Neuronal stem cell (in vitro differentiated cells): Measurements from ENCODE around the gene BRAT1.

Experiments
- DNase-seq: peaks from one replicate; pipeline ENCODE4 v3.0.0-alpha.2; 2013; ENCODE audit warnings: low spot score
- H2AFZ ChIP-seq: one replicate; pipeline ENCODE4 v1.6.1; 2013; ENCODE audit warnings: mild to moderate bottlenecking, low read length, inconsistent platforms
- H2AK5ac ChIP-seq: 2 replicates; pipeline ENCODE4 v1.6.1; 2013; ENCODE audit warnings: low read depth, mild to moderate bottlenecking, inconsistent platforms, low read length, moderate library complexity, mixed read lengths
- H2BK120ac ChIP-seq: 2 replicates; pipeline ENCODE4 v1.6.1; 2013; ENCODE audit warnings: low read depth, mild to moderate bottlenecking, inconsistent platforms, low read length, moderate library complexity, mixed read lengths
- H2BK12ac ChIP-seq: one replicate; pipeline ENCODE4 v1.6.1; 2013; ENCODE audit warnings: low read length, inconsistent platforms
- H2BK15ac ChIP-seq: 2 replicates; pipeline ENCODE4 v1.6.1; 2013; ENCODE audit warnings: mild to moderate bottlenecking, low read length, inconsistent platforms, mixed read lengths
- H2BK5ac ChIP-seq: one replicate; pipeline ENCODE4 v1.6.1; 2013; ENCODE audit warnings: inconsistent platforms, mild to moderate bottlenecking, low read length, moderate library complexity
- H3K14ac ChIP-seq: one replicate; pipeline ENCODE4 v1.6.1; 2013; ENCODE audit warnings: low read length, inconsistent platforms
- H3K18ac ChIP-seq: 2 replicates; pipeline ENCODE4 v1.6.1; 2013; ENCODE audit warnings: low read length, inconsistent platforms
- H3K23ac ChIP-seq: 2 replicates; pipeline ENCODE4 v1.6.1; 2013; ENCODE audit warnings: low read depth, mild to moderate bottlenecking, mixed read lengths, low read length, inconsistent platforms; ENCODE audit not compliant: poor library complexity
- H3K27ac ChIP-seq: replicated peaks from 3 replicates; pipeline ENCODE4 v1.5.1; 2013; ENCODE audit warnings: low read length, inconsistent platforms
- H3K27me3 ChIP-seq, 3 experiments: 2 replicates each; pipeline ENCODE4 v1.6.1; 2013; ENCODE audit warnings: low read length in 3 of 3, mild to moderate bottlenecking in 2 of 3, inconsistent platforms in 1 of 3, low read depth in 1 of 3, mixed read lengths in 1 of 3, moderate library complexity in 1 of 3; ENCODE audit not compliant: control insufficient read depth in 3 of 3, insufficient read depth in 3 of 3
- H3K36me3 ChIP-seq, 2 donors: replicated peaks in 1 of 2; 2 replicates each; pipeline ENCODE4 v1.6.1; 2013; ENCODE audit warnings: low read length in 2 of 2; ENCODE audit not compliant: control insufficient read depth in 2 of 2, insufficient read depth in 2 of 2
- H3K4ac ChIP-seq: 2 replicates; pipeline ENCODE4 v1.6.1; 2013; ENCODE audit warnings: inconsistent platforms, mild to moderate bottlenecking, low read length, moderate library complexity
- H3K4me1 ChIP-seq, 2 donors: 1 replicate in 1 of 2; 2 replicates in 1 of 2; pipeline ENCODE4 v1.6.1; 2013; ENCODE audit warnings: low read length in 2 of 2, low read depth in 1 of 2; ENCODE audit not compliant: control insufficient read depth in 2 of 2, insufficient read depth in 1 of 2
- H3K4me2 ChIP-seq: one replicate; pipeline ENCODE4 v1.6.1; 2013; ENCODE audit warnings: mild to moderate bottlenecking, low read length, inconsistent platforms; ENCODE audit not compliant: insufficient read depth, poor library complexity, severe bottlenecking
- H3K4me3 ChIP-seq, 2 donors: 2 replicates each; pipeline ENCODE4 v1.5.1; 2013; ENCODE audit warnings: low read length in 2 of 2, mild to moderate bottlenecking in 2 of 2, inconsistent platforms in 1 of 2, moderate library complexity in 1 of 2
- H3K79me1 ChIP-seq: one replicate; pipeline ENCODE4 v1.6.1; 2013; ENCODE audit warnings: low read depth, mild to moderate bottlenecking, inconsistent platforms, low read length, moderate library complexity
- H3K9ac ChIP-seq: one replicate; pipeline ENCODE4 v1.6.1; 2013; ENCODE audit warnings: mild to moderate bottlenecking, low read depth, low read length, inconsistent platforms; ENCODE audit not compliant: poor library complexity
- H3K9me3 ChIP-seq, 2 donors: replicated peaks in 1 of 2; 2 replicates each; pipeline versions ENCODE3 to v1.6.1; 2013; ENCODE audit warnings: low read length in 2 of 2, mild to moderate bottlenecking in 2 of 2, inconsistent platforms in 1 of 2, low read depth in 1 of 2, mixed read lengths in 1 of 2, moderate library complexity in 1 of 2; ENCODE audit not compliant: control insufficient read depth in 2 of 2, insufficient read depth in 1 of 2
- H4K8ac ChIP-seq: one replicate; pipeline ENCODE4 v1.6.1; 2013; ENCODE audit warnings: low read depth, mild to moderate bottlenecking, inconsistent platforms, low read length, moderate library complexity
- H4K91ac ChIP-seq: one replicate; pipeline ENCODE4 v1.6.1; 2013; ENCODE audit warnings: low read length, low read depth, mild to moderate bottlenecking, inconsistent platforms; ENCODE audit not compliant: poor library complexity
- WGBS, 2 donors: extraction: QIAGEN DNeasy Blood & Tissue Kit; methylation state at CpG; one replicate each; pipeline ENCODE4 v1.1.7; 2013; ENCODE audit warnings: missing lambda C conversion rate in 2 of 2, mixed read lengths in 1 of 2; ENCODE audit not compliant: insufficient read length in 2 of 2, insufficient replicate concordance in 1 of 2; ENCODE audit errors: extremely low coverage in 2 of 2; 5-methylcytosine and 5-hydroxymethylcytosine counted together
- small RNA-seq: library from polyadenylated mRNA; stranded (forward); fragments of <200 nt; extraction: miRNeasy Mini kit (QIAGEN cat#:217004); gene quantifications from one replicate; pipeline ENCODE3, GENCODE V24; 2013; ENCODE audit not compliant: insufficient read depth

Gene BRAT1

GRCh38 chr7:2490181-2490651 lies 65.1 kb downstream of the BRAT1 start:
- Histone ChIP-seq H2BK12ac (no peak overlapping the region), H3K27ac (no peak overlapping the region), H4K8ac (no peak overlapping the region), H3K9me3 (no peaks in the 10 kb centered on the region), H3K4me2 (no peak overlapping the region), H3K23ac (no peak overlapping the region), H3K9ac (no peak overlapping the region), H2AK5ac (peak overlapping the region; percentile 83), H3K4me1 (peaks cover 23% of the 10 kb centered on the region in 2 donors), H2BK5ac (peak overlapping the region; percentile 35), H3K36me3 (no peaks in the 10 kb centered on the region), H3K14ac (no peak overlapping the region), H3K79me1 (peaks cover 1% of the 10 kb centered on the region), H4K91ac (no peak overlapping the region), H3K4me3 (no peak overlapping the region), H3K18ac (peak overlapping the region; percentile 67), H3K27me3 (no peaks in the 10 kb centered on the region), H2BK120ac (peak overlapping the region; percentile 69), H3K4ac (no peak overlapping the region), H2AFZ (no peak overlapping the region), H2BK15ac (no peak overlapping the region)
- no peak for DNase-seq
- no CpG with 5 or more reads among the region's 13 CpGs for WGBS, 2 donors

- H3K4ac ChIP-seq = no peak overlapping the region
- no CpG with 5 or more reads among the region's 9 CpGs for WGBS, 2 donors
- no peak overlapping the region for H2BK5ac ChIP-seq
- peaks cover 13 to 14% of the 10 kb centered on the region in 2 donors for H3K4me1 ChIP-seq
- H3K4me3 ChIP-seq = no peak overlapping the region
- H3K9me3 ChIP-seq = no peaks in the 10 kb centered on the region
- H3K79me1 ChIP-seq = no peaks in the 10 kb centered on the region
- no peak overlapping the region for H2BK12ac ChIP-seq
- no peak overlapping the region for H3K4me2 ChIP-seq
- DNase-seq = no peak
- H3K36me3 ChIP-seq = no peaks in the 10 kb centered on the region
- H3K23ac ChIP-seq = no peak overlapping the region
- H2AFZ ChIP-seq = peak overlapping the region; percentile 76
- H4K91ac ChIP-seq = no peak overlapping the region
- no peak overlapping the region for H3K14ac ChIP-seq
- no peak overlapping the region for H3K18ac ChIP-seq
- peak overlapping the region; percentile 61 for H3K9ac ChIP-seq
- H2BK15ac ChIP-seq = no peak overlapping the region
- no peak overlapping the region for H4K8ac ChIP-seq
- no peak overlapping the region for H3K27ac ChIP-seq
- peak overlapping the region; percentile 98 for H2AK5ac ChIP-seq
- H2BK120ac ChIP-seq = peak overlapping the region; percentile 4
- no peaks in the 10 kb centered on the region for H3K27me3 ChIP-seq
Observed at GRCh38 chr7:2488681-2489080, 66.6 kb downstream of the BRAT1 start.

- Histone ChIP-seq H3K79me1 (no peaks in the 10 kb centered on the region), H2AK5ac (peak overlapping the region; percentile 98), H2AFZ (peak overlapping the region; percentile 76), H3K18ac (peak overlapping the region; percentile 31), H3K9me3 (no peaks in the 10 kb centered on the region), H3K4me2 (no peak overlapping the region), H2BK120ac (peak overlapping the region; percentile 4), H4K8ac (no peak overlapping the region), H3K9ac (no peak overlapping the region), H3K36me3 (no peaks in the 10 kb centered on the region), H3K4me3 (no peak overlapping the region), H2BK15ac (peak overlapping the region; percentile 98), H3K4ac (no peak overlapping the region), H3K27ac (no peak overlapping the region), H3K27me3 (no peaks in the 10 kb centered on the region), H4K91ac (no peak overlapping the region), H2BK5ac (no peak overlapping the region), H3K14ac (no peak overlapping the region), H3K4me1 (peaks cover 12 to 13% of the 10 kb centered on the region in 2 donors), H3K23ac (no peak overlapping the region), H2BK12ac (no peak overlapping the region)
- no peak for DNase-seq
- WGBS, 2 donors = no CpG with 5 or more reads among the region's 8 CpGs
Observed at GRCh38 chr7:2488272-2488645, 67.1 kb downstream of the BRAT1 start.

Small RNAs within 50 kb of the gene (small RNA-seq; reads per million reads assigned to genes)
- gene MIR4648 = 9.1 reads per million, percentile 52 among the genes with 10 or more reads in this experiment
